ENCODE data around the gene CNBD2. TPM values are rescaled to one million over a fixed set of nuclear protein-coding genes. Genes with fewer than 3 reads are reported as not detected.
A peak's percentile ranks its signal among the peaks of the same experiment; 100 is the strongest.
"Not testable (repeated sequence)": the region's sequence is repeated elsewhere in the genome, so short reads cannot be mapped to it uniquely, and the experiment has no call there.

Gene CNBD2
- polyA plus RNA-seq, 1 donor (not counting 4 experiments of a cell fraction or from before 2014, with no cell fraction given): 3.0 TPM

GRCh38 chr20:36017048-36017951 is 48.9 kb downstream of the CNBD2 start:
- Histone ChIP-seq H3K9me1 (ENCODE audit: control insufficient read depth, extremely low read depth, insufficient read depth, low read length) (no peaks in the 10 kb centered on the region), H3K4me2 (ENCODE audit: control insufficient read depth, extremely low read depth, insufficient read depth, low read depth, low read length) (peak overlapping the region; percentile 8), H3K9ac (ENCODE audit: control insufficient read depth, extremely low read depth, insufficient read depth, low read length) (no peak overlapping the region), H3K4me1 (ENCODE audit: control insufficient read depth, extremely low read depth, insufficient read depth, low read length) (peaks cover 10% of the 10 kb centered on the region), H3K4me3 (ENCODE audit: control insufficient read depth in 2 of 3, extremely low read depth in 1 of 3, insufficient read depth in 2 of 3, low read depth in 1 of 3, low read length in 3 of 3) (no peak overlapping the region), H3K27me3 (ENCODE audit: control insufficient read depth, extremely low read depth, insufficient read depth, low read length) (no peaks in the 10 kb centered on the region), H2AFZ (ENCODE audit: control insufficient read depth, low read length) (peak overlapping the region; percentile 76), H3K27ac (ENCODE audit: control insufficient read depth, insufficient read depth, low read length) (no peak overlapping the region), H3K36me3 (ENCODE audit: control insufficient read depth in 2 of 2, extremely low read depth in 1 of 2, insufficient read depth in 2 of 2, low read length in 2 of 2) (no peaks in the 10 kb centered on the region), H3K79me2 (ENCODE audit: control insufficient read depth, insufficient read depth, low read length) (no peaks in the 10 kb centered on the region), H3K9me3 (ENCODE audit: control insufficient read depth, low read depth, low read length) (no peaks in the 10 kb centered on the region), H4K20me1 (ENCODE audit: control insufficient read depth, extremely low read depth, insufficient read depth, low read length) (no peaks in the 10 kb centered on the region)
- dilution Hi-C loops (cut with MboI; ENCODE audit: extremely low pct_ligation_motif_present, low sequenced_read_pairs): no loop called here
- TF ChIP-seq EZH2 (IDR thresholded peaks at IDR 0.05; ENCODE audit: low read length) (no peak), CTCF (optimal IDR thresholded peaks at IDR 0.05 in 1 of 3, IDR thresholded peaks at IDR 0.05 in 1 of 3, conservative IDR thresholded peaks at IDR 0.05 in 1 of 3; ENCODE audit: extremely low read depth in 1 of 3, insufficient read depth in 2 of 3, low read length in 3 of 3) (no peak)
- FAIRE-seq (peak; percentile 29), DNase-seq (ENCODE audit: low read depth, low spot score) (no peak)

- Histone ChIP-seq H3K4me1 (ENCODE audit: control insufficient read depth, extremely low read depth, insufficient read depth, low read length) (peaks cover 10% of the 10 kb centered on the region), H3K79me2 (ENCODE audit: control insufficient read depth, insufficient read depth, low read length) (no peaks in the 10 kb centered on the region), H4K20me1 (ENCODE audit: control insufficient read depth, extremely low read depth, insufficient read depth, low read length) (no peaks in the 10 kb centered on the region), H2AFZ (ENCODE audit: control insufficient read depth, low read length) (no peak overlapping the region), H3K9me3 (ENCODE audit: control insufficient read depth, low read depth, low read length) (no peaks in the 10 kb centered on the region), H3K27ac (ENCODE audit: control insufficient read depth, insufficient read depth, low read length) (no peak overlapping the region), H3K4me2 (ENCODE audit: control insufficient read depth, extremely low read depth, insufficient read depth, low read depth, low read length) (no peak overlapping the region), H3K27me3 (ENCODE audit: control insufficient read depth, extremely low read depth, insufficient read depth, low read length) (no peaks in the 10 kb centered on the region), H3K9me1 (ENCODE audit: control insufficient read depth, extremely low read depth, insufficient read depth, low read length) (no peaks in the 10 kb centered on the region), H3K36me3 (ENCODE audit: control insufficient read depth in 2 of 2, extremely low read depth in 1 of 2, insufficient read depth in 2 of 2, low read length in 2 of 2) (no peaks in the 10 kb centered on the region), H3K4me3 (ENCODE audit: control insufficient read depth in 2 of 3, extremely low read depth in 1 of 3, insufficient read depth in 2 of 3, low read depth in 1 of 3, low read length in 3 of 3) (no peak overlapping the region), H3K9ac (ENCODE audit: control insufficient read depth, extremely low read depth, insufficient read depth, low read length) (no peak overlapping the region)
- FAIRE-seq (no peak), DNase-seq (ENCODE audit: low read depth, low spot score) (no peak)
- TF ChIP-seq CTCF (optimal IDR thresholded peaks at IDR 0.05 in 1 of 3, IDR thresholded peaks at IDR 0.05 in 1 of 3, conservative IDR thresholded peaks at IDR 0.05 in 1 of 3; ENCODE audit: extremely low read depth in 1 of 3, insufficient read depth in 2 of 3, low read length in 3 of 3) (no peak), EZH2 (IDR thresholded peaks at IDR 0.05; ENCODE audit: low read length) (no peak)
- dilution Hi-C loops (cut with MboI; ENCODE audit: extremely low pct_ligation_motif_present, low sequenced_read_pairs): no loop called here
Observed at GRCh38 chr20:36018208-36018988, 50.0 kb downstream of the CNBD2 start.

- H3K9me3 ChIP-seq (ENCODE audit: control insufficient read depth, low read depth, low read length); H3K4me1 ChIP-seq (ENCODE audit: control insufficient read depth, extremely low read depth, insufficient read depth, low read length); H3K27me3 ChIP-seq (ENCODE audit: control insufficient read depth, extremely low read depth, insufficient read depth, low read length); H3K9me1 ChIP-seq (ENCODE audit: control insufficient read depth, extremely low read depth, insufficient read depth, low read length); H3K4me2 ChIP-seq (ENCODE audit: control insufficient read depth, extremely low read depth, insufficient read depth, low read depth, low read length); H3K79me2 ChIP-seq (ENCODE audit: control insufficient read depth, insufficient read depth, low read length); H3K27ac ChIP-seq (ENCODE audit: control insufficient read depth, insufficient read depth, low read length); H4K20me1 ChIP-seq (ENCODE audit: control insufficient read depth, extremely low read depth, insufficient read depth, low read length); DNase-seq (ENCODE audit: low read depth, low spot score); dilution Hi-C loops (cut with MboI; ENCODE audit: extremely low pct_ligation_motif_present, low sequenced_read_pairs); H3K4me3 ChIP-seq (ENCODE audit: control insufficient read depth in 2 of 3, extremely low read depth in 1 of 3, insufficient read depth in 2 of 3, low read depth in 1 of 3, low read length in 3 of 3); FAIRE-seq; H3K9ac ChIP-seq (ENCODE audit: control insufficient read depth, extremely low read depth, insufficient read depth, low read length); H2AFZ ChIP-seq (ENCODE audit: control insufficient read depth, low read length); H3K36me3 ChIP-seq (ENCODE audit: control insufficient read depth in 2 of 2, extremely low read depth in 1 of 2, insufficient read depth in 2 of 2, low read length in 2 of 2): not testable (repeated sequence)
Observed at GRCh38 chr20:36026131-36026530, 57.7 kb downstream of the CNBD2 start.

All from keratinocyte (primary cell).